Measurements from ENCODE around the gene RASSF3.

DNA sequence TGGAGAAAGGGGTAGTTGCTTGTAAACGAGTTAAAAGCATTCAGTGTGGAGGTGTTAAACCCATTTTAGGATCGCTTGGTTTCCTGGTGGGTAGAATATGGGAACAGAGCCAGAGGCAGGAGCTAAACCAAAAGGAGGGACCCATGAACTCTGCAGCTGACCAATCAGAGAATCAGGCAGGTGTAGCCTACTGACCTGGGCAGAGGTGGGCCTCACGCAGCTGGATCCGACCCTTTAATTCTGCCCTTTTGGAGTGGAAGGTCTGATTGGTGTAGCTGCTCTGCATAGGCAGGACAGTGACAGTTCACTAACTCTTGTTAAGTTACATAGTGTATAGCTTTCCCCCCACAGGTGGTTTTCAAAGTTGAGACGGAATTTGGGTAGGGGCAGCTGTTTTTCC is 85.3 kb downstream of the RASSF3 start:
- TF ChIP-seq, protein P1, sequence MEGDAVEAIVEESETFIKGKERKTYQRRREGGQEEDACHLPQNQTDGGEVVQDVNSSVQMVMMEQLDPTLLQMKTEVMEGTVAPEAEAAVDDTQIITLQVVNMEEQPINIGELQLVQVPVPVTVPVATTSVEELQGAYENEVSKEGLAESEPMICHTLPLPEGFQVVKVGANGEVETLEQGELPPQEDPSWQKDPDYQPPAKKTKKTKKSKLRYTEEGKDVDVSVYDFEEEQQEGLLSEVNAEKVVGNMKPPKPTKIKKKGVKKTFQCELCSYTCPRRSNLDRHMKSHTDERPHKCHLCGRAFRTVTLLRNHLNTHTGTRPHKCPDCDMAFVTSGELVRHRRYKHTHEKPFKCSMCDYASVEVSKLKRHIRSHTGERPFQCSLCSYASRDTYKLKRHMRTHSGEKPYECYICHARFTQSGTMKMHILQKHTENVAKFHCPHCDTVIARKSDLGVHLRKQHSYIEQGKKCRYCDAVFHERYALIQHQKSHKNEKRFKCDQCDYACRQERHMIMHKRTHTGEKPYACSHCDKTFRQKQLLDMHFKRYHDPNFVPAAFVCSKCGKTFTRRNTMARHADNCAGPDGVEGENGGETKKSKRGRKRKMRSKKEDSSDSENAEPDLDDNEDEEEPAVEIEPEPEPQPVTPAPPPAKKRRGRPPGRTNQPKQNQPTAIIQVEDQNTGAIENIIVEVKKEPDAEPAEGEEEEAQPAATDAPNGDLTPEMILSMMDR (IDR thresholded peaks at IDR 0.05): no peak
- TF ChIP-seq REST (IDR thresholded peaks at IDR 0.05; ENCODE audit: insufficient read depth in 1 of 2, low read depth in 2 of 2, low read length in 1 of 2) (no peak), POLR2AphosphoS5 (IDR thresholded peaks at IDR 0.05; ENCODE audit: low read depth, low read length) (no peak), SIN3A (IDR thresholded peaks at IDR 0.05; ENCODE audit: borderline replicate concordance, insufficient read depth, low read depth, low read length) (no peak), TCF7L2 (IDR thresholded peaks at IDR 0.05; ENCODE audit: low read depth, low read length) (no peak)

Measured in Panc1 (cell line).